ENCODE results near the gene DYNC2I2. TPM values are rescaled to one million over a fixed set of nuclear protein-coding genes. Genes with fewer than 3 reads are reported as not detected.
"Not testable (repeated sequence)": the region's sequence is repeated elsewhere in the genome, so short reads cannot be mapped to it uniquely, and the experiment has no call there.

DYNC2I2 gene
- total RNA-seq, 2 donors from 2014 or later: 3.7 to 3.8 TPM

GRCh38 chr9:128675382-128675781 is 18.7 kb upstream of the DYNC2I2 start:
- no peak for ATAC-seq
- no peaks in the 10 kb centered on the region for H3K9me3 ChIP-seq (ENCODE audit: control insufficient read depth, low read length, poor library complexity, severe bottlenecking)
- DNase-seq: no peak
- Mint-ChIP-seq H3K4me3 (no peak overlapping the region), H3K4me1 (no peaks in the 10 kb centered on the region), H3K36me3 (ENCODE audit: low read depth) (no peaks in the 10 kb centered on the region), H3K27me3 (no peaks in the 10 kb centered on the region), H3K27ac (peak overlapping the region; percentile 24)

- Mint-ChIP-seq H3K27ac (no peak overlapping the region), H3K4me1 (no peaks in the 10 kb centered on the region), H3K4me3 (no peak overlapping the region), H3K27me3 (no peaks in the 10 kb centered on the region), H3K36me3 (ENCODE audit: low read depth) (no peaks in the 10 kb centered on the region)
- no peak for ATAC-seq
- H3K9me3 ChIP-seq (ENCODE audit: control insufficient read depth, low read length, poor library complexity, severe bottlenecking): no peaks in the 10 kb centered on the region
- no peak for DNase-seq
Measured at GRCh38 chr9:128669786-128670185, 13.1 kb upstream of the DYNC2I2 start.

DNA sequence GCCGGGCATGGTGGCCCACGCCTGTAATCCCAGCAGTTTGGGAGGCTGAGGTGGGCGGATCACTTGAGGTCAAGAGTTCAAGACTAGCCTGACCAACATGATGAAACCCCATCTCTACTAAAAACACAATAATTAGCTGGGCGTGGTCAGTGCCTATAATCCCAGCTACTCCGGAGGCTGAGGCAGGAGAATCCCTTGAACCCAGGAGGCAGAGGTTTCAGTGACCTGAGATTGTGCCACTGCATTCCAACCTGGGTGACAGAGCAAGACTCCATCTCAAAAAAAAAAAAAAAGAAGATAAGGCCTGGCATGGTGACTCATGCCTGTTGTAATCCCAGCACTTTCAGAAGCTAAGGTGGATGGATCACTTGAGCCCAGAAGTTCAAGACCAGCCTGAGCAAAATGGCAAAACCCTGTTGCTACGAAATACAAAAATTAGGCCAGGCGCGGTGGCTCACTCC is 9.9 kb upstream of the DYNC2I2 start:
- not testable (repeated sequence) for DNase-seq; H3K4me3 Mint-ChIP-seq; H3K4me1 Mint-ChIP-seq; ATAC-seq; H3K27me3 Mint-ChIP-seq; H3K36me3 Mint-ChIP-seq (ENCODE audit: low read depth); H3K27ac Mint-ChIP-seq; H3K9me3 ChIP-seq (ENCODE audit: control insufficient read depth, low read length, poor library complexity, severe bottlenecking)

DNA sequence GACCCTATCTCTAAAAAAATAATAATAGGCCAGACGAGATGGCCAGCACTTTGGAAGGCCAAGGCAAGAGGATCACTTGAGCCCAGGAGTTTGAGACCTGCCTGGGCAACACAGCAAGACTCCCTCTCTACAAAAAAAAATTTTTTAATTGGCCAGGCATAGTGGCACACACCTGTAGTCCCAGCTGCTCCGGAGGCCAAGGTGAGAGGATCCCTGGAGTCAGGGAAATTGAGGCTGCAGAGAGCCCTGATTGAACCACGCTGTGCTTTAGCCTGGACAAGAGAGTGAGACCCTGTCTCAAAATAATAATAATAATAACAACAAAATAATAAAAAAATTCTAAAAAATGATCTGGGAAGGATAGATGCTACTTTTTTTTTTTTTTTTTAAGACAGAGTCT is 1.1 kb upstream of the DYNC2I2 start:
- ATAC-seq (no peak), DNase-seq (no peak)
- H3K27ac Mint-ChIP-seq: peak overlapping the region; percentile 96
- H3K4me1 Mint-ChIP-seq: peaks cover 5% of the 10 kb centered on the region
- H3K36me3 Mint-ChIP-seq (ENCODE audit: low read depth): no peaks in the 10 kb centered on the region
- no peak overlapping the region for H3K4me3 Mint-ChIP-seq
- H3K9me3 ChIP-seq (ENCODE audit: control insufficient read depth, low read length, poor library complexity, severe bottlenecking): no peaks in the 10 kb centered on the region
- H3K27me3 Mint-ChIP-seq: no peaks in the 10 kb centered on the region

GRCh38 chr9:128657344-128657704 is 677 bp upstream of the DYNC2I2 start:
- no peak for DNase-seq
- ATAC-seq: no peak
- H3K9me3 ChIP-seq (ENCODE audit: control insufficient read depth, low read length, poor library complexity, severe bottlenecking): no peaks in the 10 kb centered on the region
- peak overlapping the region; percentile 96 for H3K27ac Mint-ChIP-seq
- H3K36me3 Mint-ChIP-seq (ENCODE audit: low read depth): no peaks in the 10 kb centered on the region
- peak overlapping the region; percentile 92 for H3K4me3 Mint-ChIP-seq
- H3K4me1 Mint-ChIP-seq: peaks cover 5% of the 10 kb centered on the region
- H3K27me3 Mint-ChIP-seq: no peaks in the 10 kb centered on the region

DNA sequence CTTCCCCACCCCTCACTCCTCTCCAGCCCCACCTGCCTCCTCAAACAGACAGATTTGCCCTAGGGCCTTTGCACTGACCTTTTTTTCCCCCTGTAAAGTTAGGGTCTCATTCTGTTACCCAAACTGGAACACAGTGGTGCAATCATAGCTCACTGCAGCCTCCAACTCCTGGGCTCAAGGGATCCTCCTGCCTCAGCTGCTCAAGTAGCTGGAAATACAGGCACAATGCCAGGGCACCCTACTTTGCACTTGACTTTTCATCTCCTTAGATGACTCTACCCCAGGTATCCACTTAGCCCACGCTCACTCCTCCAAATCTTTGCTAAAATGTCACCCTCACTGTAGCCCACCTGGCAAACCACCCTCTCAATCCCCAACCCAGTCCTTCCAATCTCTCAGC is 2.2 kb downstream of the DYNC2I2 start:
- H3K4me3 Mint-ChIP-seq: peak overlapping the region; percentile 66
- peak overlapping the region; percentile 51 for H3K27ac Mint-ChIP-seq
- no peaks in the 10 kb centered on the region for H3K27me3 Mint-ChIP-seq
- no peaks in the 10 kb centered on the region for H3K36me3 Mint-ChIP-seq (ENCODE audit: low read depth)
- H3K4me1 Mint-ChIP-seq: peaks cover 5% of the 10 kb centered on the region
- no peak for ATAC-seq
- H3K9me3 ChIP-seq (ENCODE audit: control insufficient read depth, low read length, poor library complexity, severe bottlenecking): no peaks in the 10 kb centered on the region
- DNase-seq: no peak

GRCh38 chr9:128653908-128654307 is 2.7 kb downstream of the DYNC2I2 start:
- Mint-ChIP-seq H3K4me3 (peak overlapping the region; percentile 66), H3K4me1 (peaks cover 5% of the 10 kb centered on the region), H3K27ac (peak overlapping the region; percentile 51), H3K27me3 (no peaks in the 10 kb centered on the region), H3K36me3 (ENCODE audit: low read depth) (no peaks in the 10 kb centered on the region)
- H3K9me3 ChIP-seq (ENCODE audit: control insufficient read depth, low read length, poor library complexity, severe bottlenecking): no peaks in the 10 kb centered on the region
- DNase-seq: no peak
- no peak for ATAC-seq

- H3K36me3 Mint-ChIP-seq (ENCODE audit: low read depth): no peaks in the 10 kb centered on the region
- H3K27ac Mint-ChIP-seq: no peak overlapping the region
- DNase-seq (no peak), ATAC-seq (no peak)
- H3K4me3 Mint-ChIP-seq: no peak overlapping the region
- peaks cover 3% of the 10 kb centered on the region for H3K4me1 Mint-ChIP-seq
- H3K27me3 Mint-ChIP-seq: no peaks in the 10 kb centered on the region
- H3K9me3 ChIP-seq (ENCODE audit: control insufficient read depth, low read length, poor library complexity, severe bottlenecking): no peaks in the 10 kb centered on the region
Measured at GRCh38 chr9:128651798-128652197, 4.8 kb downstream of the DYNC2I2 start.

GRCh38 chr9:128648206-128648605 is 8.4 kb downstream of the DYNC2I2 start:
- not testable (repeated sequence) for H3K4me1 Mint-ChIP-seq; H3K9me3 ChIP-seq (ENCODE audit: control insufficient read depth, low read length, poor library complexity, severe bottlenecking); H3K4me3 Mint-ChIP-seq; H3K27ac Mint-ChIP-seq; H3K27me3 Mint-ChIP-seq; H3K36me3 Mint-ChIP-seq (ENCODE audit: low read depth)
- DNase-seq (peak; percentile 29 to 64 (median 39)), ATAC-seq (peak; percentile 92)

DNA sequence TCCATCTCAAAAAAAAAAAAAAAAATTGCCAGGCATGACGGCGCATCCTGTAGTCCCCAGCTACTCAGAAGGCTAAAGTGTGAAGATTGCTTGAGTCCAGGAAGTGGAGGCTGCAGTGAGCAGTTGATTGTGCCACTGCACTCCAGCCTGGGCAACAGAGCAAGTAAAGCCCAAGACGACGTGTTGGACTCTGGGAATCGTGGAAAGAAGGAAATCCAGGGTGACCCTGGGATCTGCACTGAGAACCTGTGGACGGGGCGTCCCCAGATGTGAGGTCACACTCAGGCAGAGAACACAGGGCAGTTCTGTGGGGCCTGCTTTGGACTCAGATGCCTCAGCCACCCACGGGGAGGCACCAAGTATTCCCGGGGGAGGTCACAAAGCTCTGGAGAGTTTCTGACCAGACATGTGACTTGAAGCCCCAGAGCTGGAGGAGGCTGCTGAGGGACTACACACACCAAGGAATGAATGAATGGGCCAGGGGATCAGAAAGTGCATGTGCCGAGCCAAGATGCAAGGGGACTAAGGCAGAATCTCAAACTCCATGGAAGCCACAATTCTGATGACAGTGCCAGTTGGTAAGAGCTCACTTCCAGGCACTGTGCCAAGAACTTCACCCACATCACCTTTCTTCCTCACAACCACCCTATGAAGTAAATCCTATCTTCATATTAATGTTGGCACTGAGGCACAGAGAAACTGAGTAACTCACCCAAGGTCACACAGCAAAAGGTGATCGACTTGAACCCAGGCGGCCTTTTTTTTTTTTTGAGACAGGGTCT is 12.9 kb downstream of the DYNC2I2 start:
- Mint-ChIP-seq H3K27me3 (no peaks in the 10 kb centered on the region), H3K4me1 (peaks cover 3% of the 10 kb centered on the region), H3K4me3 (no peak overlapping the region), H3K36me3 (ENCODE audit: low read depth) (no peaks in the 10 kb centered on the region), H3K27ac (no peak overlapping the region)
- H3K9me3 ChIP-seq (ENCODE audit: control insufficient read depth, low read length, poor library complexity, severe bottlenecking): no peaks in the 10 kb centered on the region
- DNase-seq (no peak), ATAC-seq (no peak)

- DNase-seq (no peak), ATAC-seq (no peak)
- H3K36me3 Mint-ChIP-seq (ENCODE audit: low read depth): no peaks in the 10 kb centered on the region
- no peaks in the 10 kb centered on the region for H3K9me3 ChIP-seq (ENCODE audit: control insufficient read depth, low read length, poor library complexity, severe bottlenecking)
- no peak overlapping the region for H3K4me3 Mint-ChIP-seq
- peak overlapping the region; percentile 67 for H3K27ac Mint-ChIP-seq
- H3K27me3 Mint-ChIP-seq: no peaks in the 10 kb centered on the region
- peaks cover 3% of the 10 kb centered on the region for H3K4me1 Mint-ChIP-seq
Measured at GRCh38 chr9:128642675-128643245, 13.9 kb downstream of the DYNC2I2 start.

GRCh38 chr9:128640603-128641002 is 16.0 kb downstream of the DYNC2I2 start:
- ATAC-seq: no peak
- no peaks in the 10 kb centered on the region for H3K9me3 ChIP-seq (ENCODE audit: control insufficient read depth, low read length, poor library complexity, severe bottlenecking)
- peaks cover 3% of the 10 kb centered on the region for H3K4me1 Mint-ChIP-seq
- H3K27ac Mint-ChIP-seq: no peak overlapping the region
- H3K36me3 Mint-ChIP-seq (ENCODE audit: low read depth): no peaks in the 10 kb centered on the region
- H3K4me3 Mint-ChIP-seq: no peak overlapping the region
- no peaks in the 10 kb centered on the region for H3K27me3 Mint-ChIP-seq
- DNase-seq: no peak

DNA sequence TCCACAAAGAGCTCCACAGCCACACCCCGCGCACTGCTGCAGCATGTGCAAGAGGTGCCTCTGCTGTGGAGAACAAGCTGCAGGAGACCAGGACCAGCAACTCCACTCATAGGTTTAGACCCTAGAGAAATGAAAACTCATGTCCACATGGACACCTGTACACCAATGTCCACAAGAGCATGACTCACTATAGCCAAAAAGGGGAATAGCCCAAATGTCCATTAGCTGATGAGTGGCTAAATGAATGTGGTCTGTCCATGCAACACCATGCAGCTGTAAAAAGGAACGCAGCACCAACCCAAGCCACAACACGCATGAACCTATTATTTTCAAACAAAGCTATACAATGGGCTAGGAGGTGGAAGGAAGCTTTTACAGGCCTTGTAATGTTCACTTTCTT is 18.1 kb downstream of the DYNC2I2 start:
- no peak for ATAC-seq
- H3K4me1 Mint-ChIP-seq: peaks cover 5% of the 10 kb centered on the region
- no peaks in the 10 kb centered on the region for H3K27me3 Mint-ChIP-seq
- no peak overlapping the region for H3K4me3 Mint-ChIP-seq
- no peaks in the 10 kb centered on the region for H3K9me3 ChIP-seq (ENCODE audit: control insufficient read depth, low read length, poor library complexity, severe bottlenecking)
- no peaks in the 10 kb centered on the region for H3K36me3 Mint-ChIP-seq (ENCODE audit: low read depth)
- no peak for DNase-seq
- no peak overlapping the region for H3K27ac Mint-ChIP-seq

DNA sequence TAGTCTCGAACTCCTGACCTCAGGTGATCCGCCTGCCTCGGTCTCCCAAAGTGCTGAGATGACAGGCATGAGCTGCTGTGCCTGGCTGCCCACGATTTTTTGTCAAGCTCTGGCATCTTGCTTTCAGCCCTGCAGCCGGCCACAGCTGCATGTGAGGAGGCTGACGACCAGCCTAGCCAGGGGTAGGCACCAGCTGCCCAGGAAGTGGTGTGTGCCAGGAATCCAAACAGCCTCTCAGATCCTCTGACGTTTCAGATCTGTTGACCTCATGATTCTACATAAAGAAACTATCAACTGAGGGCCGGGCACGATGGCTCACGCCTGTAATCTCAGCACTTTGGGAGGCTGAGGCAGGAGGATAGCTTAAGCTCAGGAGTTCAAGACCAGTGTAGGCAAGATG is 19.0 kb downstream of the DYNC2I2 start:
- Mint-ChIP-seq H3K36me3 (ENCODE audit: low read depth) (no peaks in the 10 kb centered on the region), H3K27me3 (no peaks in the 10 kb centered on the region), H3K4me1 (peaks cover 3% of the 10 kb centered on the region), H3K4me3 (no peak overlapping the region), H3K27ac (no peak overlapping the region)
- ATAC-seq (no peak), DNase-seq (no peak)
- no peaks in the 10 kb centered on the region for H3K9me3 ChIP-seq (ENCODE audit: control insufficient read depth, low read length, poor library complexity, severe bottlenecking)

All from T-helper 17 cell (primary cell).